GM23338 (cell line): ENCODE measurements around the gene KRT222. TPM values are rescaled to one million over a fixed set of nuclear protein-coding genes. Genes with fewer than 3 reads are reported as not detected.

ENCODE experiments used
- ATAC-seq: fragments of 200-7000 bp; cut with Tn5 transposase; 3 replicates; pipeline ENCODE4 v1.9.1; 2020
- DNase-seq: peaks from one replicate; pipeline ENCODE4 v3.0.0-alpha.2; 2015; ENCODE audit warnings: low spot score
- H2AFZ ChIP-seq: fragments of 200-600 bp; sonication (generic); 2 replicates; pipeline ENCODE4 v1.8.0; 2016; ENCODE audit warnings: antibody characterized with exemption, mild to moderate bottlenecking, moderate library complexity
- H3F3A ChIP-seq: fragments of 200-600 bp; sonication (generic); replicated peaks from 2 replicates; pipeline ENCODE4 v1.8.0; 2017; ENCODE audit warnings: antibody characterized with exemption, mixed run types, low read depth
- H3K27ac ChIP-seq: fragments of 200-600 bp; sonication (generic); 2 replicates; pipeline ENCODE4 v1.6.1; 2016; ENCODE audit warnings: low read depth
- H3K27me3 ChIP-seq: fragments of 200-600 bp; sonication (generic); 2 replicates; pipeline ENCODE4 v1.8.0; 2016; ENCODE audit warnings: mild to moderate bottlenecking, mixed run types, moderate library complexity; ENCODE audit not compliant: insufficient read depth
- H3K36me3 ChIP-seq: fragments of 200-600 bp; sonication (generic); 2 replicates; pipeline ENCODE4 v1.8.0; 2016; ENCODE audit warnings: mild to moderate bottlenecking; ENCODE audit not compliant: insufficient read depth
- H3K4me1 ChIP-seq: fragments of 200-600 bp; sonication (generic); 2 replicates; pipeline ENCODE4 v1.8.0; 2016; ENCODE audit warnings: mild to moderate bottlenecking, moderate library complexity; ENCODE audit not compliant: insufficient read depth
- H3K4me2 ChIP-seq: fragments of 200-600 bp; sonication (generic); 2 replicates; pipeline ENCODE4 v1.7.1; 2017; ENCODE audit warnings: mixed run types
- H3K4me3 ChIP-seq: fragments of 200-600 bp; sonication (generic); 2 replicates; pipeline ENCODE4 v1.6.1; 2016; ENCODE audit warnings: mixed run types
- H3K79me2 ChIP-seq: fragments of 200-600 bp; sonication (generic); replicated peaks from 2 replicates; pipeline ENCODE4 v1.8.0; 2017; ENCODE audit warnings: mild to moderate bottlenecking; ENCODE audit not compliant: insufficient read depth
- H3K9me2 ChIP-seq: fragments of 200-600 bp; sonication (generic); 2 replicates; pipeline ENCODE4 v1.8.0; 2017; ENCODE audit not compliant: insufficient read depth
- H4K20me1 ChIP-seq: fragments of 200-600 bp; sonication (generic); replicated peaks from 2 replicates; pipeline ENCODE4 v1.8.0; 2017; ENCODE audit warnings: mild to moderate bottlenecking; ENCODE audit not compliant: insufficient read depth
- H3K27ac Mint-ChIP-seq: 2 replicates; pipeline ENCODE4 v1.8.0; 2020; ENCODE audit warnings: inconsistent platforms, mild to moderate bottlenecking, moderate library complexity, mixed read lengths
- H3K27me3 Mint-ChIP-seq: 3 replicates; pipeline ENCODE4 v1.8.0; 2022; ENCODE audit warnings: low read depth, mild to moderate bottlenecking, moderate library complexity, mixed read lengths, inconsistent platforms; ENCODE audit not compliant: insufficient read depth, poor library complexity
- H3K36me3 Mint-ChIP-seq: 3 replicates; pipeline ENCODE4 v1.8.0; 2021; ENCODE audit warnings: low read depth, mild to moderate bottlenecking, inconsistent platforms, moderate library complexity, mixed read lengths
- H3K4me1 Mint-ChIP-seq: 3 replicates; pipeline ENCODE4 v1.8.0; 2020; ENCODE audit warnings: mild to moderate bottlenecking, inconsistent platforms, mixed read lengths
- H3K4me3 Mint-ChIP-seq: 3 replicates; pipeline ENCODE4 v1.8.0; 2021; ENCODE audit warnings: moderate library complexity, mild to moderate bottlenecking, inconsistent platforms, mixed read lengths
- H3K9me3 Mint-ChIP-seq: 3 replicates; pipeline ENCODE4 v1.8.0; 2020; ENCODE audit warnings: moderate library complexity, mild to moderate bottlenecking, inconsistent platforms, mixed read lengths
- CREB1 ChIP-seq: fragments of 250-450 bp; sonication (Bioruptor Pico); IDR thresholded peaks from 2 replicates; pipeline ENCODE4 v1.5.0; 2020; ENCODE audit warnings: low read depth, mild to moderate bottlenecking, moderate library complexity
- EZH2 ChIP-seq: fragments of 200-600 bp; sonication (generic); IDR thresholded peaks from one replicate; pipeline ENCODE4 v1.8.0; 2017; ENCODE audit warnings: antibody characterized with exemption, mild to moderate bottlenecking, low read depth; ENCODE audit not compliant: unreplicated experiment
- EZH2phosphoT487 ChIP-seq: fragments of 200-600 bp; sonication (generic); IDR thresholded peaks from one replicate; pipeline ENCODE4 v1.8.1; 2018; ENCODE audit warnings: antibody characterized with exemption; ENCODE audit not compliant: unreplicated experiment
- JUNB ChIP-seq: IDR thresholded peaks from one replicate; pipeline ENCODE4 v1.6.1; 2016; ENCODE audit warnings: antibody characterized with exemption; ENCODE audit not compliant: unreplicated experiment
- NANOG ChIP-seq: IDR thresholded peaks from 2 replicates; pipeline ENCODE4 v1.6.1; 2016; ENCODE audit warnings: antibody characterized with exemption, borderline replicate concordance
- POLR2AphosphoS5 ChIP-seq: IDR thresholded peaks from 2 replicates; pipeline ENCODE4 v1.6.1; 2016; ENCODE audit warnings: antibody characterized with exemption, low read depth
- REST ChIP-seq: IDR thresholded peaks from one replicate; pipeline ENCODE4 v1.6.1; 2018; ENCODE audit warnings: antibody characterized with exemption; ENCODE audit not compliant: unreplicated experiment
- STAT1 ChIP-seq: IDR thresholded peaks from one replicate; pipeline ENCODE4 v1.6.1; 2016; ENCODE audit warnings: antibody characterized with exemption; ENCODE audit not compliant: unreplicated experiment
- ZNF114 ChIP-seq: fragments of 250-450 bp; sonication (Bioruptor Pico); IDR thresholded peaks from 2 replicates; pipeline ENCODE4 v1.5.0; 2020; ENCODE audit warnings: mild to moderate bottlenecking, moderate library complexity
- ZNF331 ChIP-seq: fragments of 250-450 bp; sonication (Bioruptor Pico); IDR thresholded peaks from 2 replicates; pipeline ENCODE4 v1.5.0; 2020; ENCODE audit warnings: low read depth, mild to moderate bottlenecking, moderate library complexity
- polyA plus RNA-seq: library from polyadenylated mRNA; unstranded; fragments of >200 nt; fragmentation: Nextera tagmentation; extraction: Ambion mirVana; gene quantifications from 2 replicates; pipeline ENCODE4 v1.2.1, GENCODE V29; 2016
- total RNA-seq: library from RNA; depleted of rRNA; stranded (reverse); fragments of >200 nt; shearing (Covaris generic); gene quantifications from 2 replicates; pipeline ENCODE4 v1.2.3, GENCODE V29; 2014
- TF ChIP-seq, protein P1 (sequence below), 2 experiments: fragments of 200-600 bp in 1 of 2; sonication (generic) in 1 of 2; conservative IDR thresholded peaks; 2 replicates each; pipeline versions ENCODE4 v1.5.1 to v1.6.1; 2016 to 2017; ENCODE audit warnings: antibody characterized with exemption in 2 of 2, low read depth in 2 of 2, mild to moderate bottlenecking in 2 of 2, moderate library complexity in 1 of 2
- TF ChIP-seq, protein P2 (sequence below): fragments of 250-450 bp; sonication (Bioruptor Pico); IDR thresholded peaks from 2 replicates; pipeline ENCODE4 v1.5.0; 2020; ENCODE audit warnings: mild to moderate bottlenecking, moderate library complexity
- TF ChIP-seq, protein P3 (sequence below): IDR thresholded peaks from 2 replicates; pipeline ENCODE4 v1.6.1; 2016; ENCODE audit warnings: antibody characterized with exemption

KRT222 gene
- total and polyA plus RNA-seq, 2 experiments from 2014 or later = not detected

GRCh38 chr17:40658396-40658795 lies 6.6 kb downstream of the KRT222 start:
- no peak overlapping the region for H3K4me2 ChIP-seq
- TF ChIP-seq, protein P1, sequence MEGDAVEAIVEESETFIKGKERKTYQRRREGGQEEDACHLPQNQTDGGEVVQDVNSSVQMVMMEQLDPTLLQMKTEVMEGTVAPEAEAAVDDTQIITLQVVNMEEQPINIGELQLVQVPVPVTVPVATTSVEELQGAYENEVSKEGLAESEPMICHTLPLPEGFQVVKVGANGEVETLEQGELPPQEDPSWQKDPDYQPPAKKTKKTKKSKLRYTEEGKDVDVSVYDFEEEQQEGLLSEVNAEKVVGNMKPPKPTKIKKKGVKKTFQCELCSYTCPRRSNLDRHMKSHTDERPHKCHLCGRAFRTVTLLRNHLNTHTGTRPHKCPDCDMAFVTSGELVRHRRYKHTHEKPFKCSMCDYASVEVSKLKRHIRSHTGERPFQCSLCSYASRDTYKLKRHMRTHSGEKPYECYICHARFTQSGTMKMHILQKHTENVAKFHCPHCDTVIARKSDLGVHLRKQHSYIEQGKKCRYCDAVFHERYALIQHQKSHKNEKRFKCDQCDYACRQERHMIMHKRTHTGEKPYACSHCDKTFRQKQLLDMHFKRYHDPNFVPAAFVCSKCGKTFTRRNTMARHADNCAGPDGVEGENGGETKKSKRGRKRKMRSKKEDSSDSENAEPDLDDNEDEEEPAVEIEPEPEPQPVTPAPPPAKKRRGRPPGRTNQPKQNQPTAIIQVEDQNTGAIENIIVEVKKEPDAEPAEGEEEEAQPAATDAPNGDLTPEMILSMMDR (conservative IDR thresholded peaks at IDR 0.05; ENCODE audit: low read depth in 2 of 2) = no peak
- TF ChIP-seq STAT1 = no peak
- no peak for TF ChIP-seq JUNB
- TF ChIP-seq ZNF114 (CRISPR knock-in tag) = no peak
- TF ChIP-seq CREB1 (CRISPR knock-in tag) = no peak
- no peak for TF ChIP-seq POLR2AphosphoS5
- no peak for TF ChIP-seq ZNF331 (CRISPR knock-in tag)
- no peak for TF ChIP-seq EZH2phosphoT487
- TF ChIP-seq, protein P2, sequence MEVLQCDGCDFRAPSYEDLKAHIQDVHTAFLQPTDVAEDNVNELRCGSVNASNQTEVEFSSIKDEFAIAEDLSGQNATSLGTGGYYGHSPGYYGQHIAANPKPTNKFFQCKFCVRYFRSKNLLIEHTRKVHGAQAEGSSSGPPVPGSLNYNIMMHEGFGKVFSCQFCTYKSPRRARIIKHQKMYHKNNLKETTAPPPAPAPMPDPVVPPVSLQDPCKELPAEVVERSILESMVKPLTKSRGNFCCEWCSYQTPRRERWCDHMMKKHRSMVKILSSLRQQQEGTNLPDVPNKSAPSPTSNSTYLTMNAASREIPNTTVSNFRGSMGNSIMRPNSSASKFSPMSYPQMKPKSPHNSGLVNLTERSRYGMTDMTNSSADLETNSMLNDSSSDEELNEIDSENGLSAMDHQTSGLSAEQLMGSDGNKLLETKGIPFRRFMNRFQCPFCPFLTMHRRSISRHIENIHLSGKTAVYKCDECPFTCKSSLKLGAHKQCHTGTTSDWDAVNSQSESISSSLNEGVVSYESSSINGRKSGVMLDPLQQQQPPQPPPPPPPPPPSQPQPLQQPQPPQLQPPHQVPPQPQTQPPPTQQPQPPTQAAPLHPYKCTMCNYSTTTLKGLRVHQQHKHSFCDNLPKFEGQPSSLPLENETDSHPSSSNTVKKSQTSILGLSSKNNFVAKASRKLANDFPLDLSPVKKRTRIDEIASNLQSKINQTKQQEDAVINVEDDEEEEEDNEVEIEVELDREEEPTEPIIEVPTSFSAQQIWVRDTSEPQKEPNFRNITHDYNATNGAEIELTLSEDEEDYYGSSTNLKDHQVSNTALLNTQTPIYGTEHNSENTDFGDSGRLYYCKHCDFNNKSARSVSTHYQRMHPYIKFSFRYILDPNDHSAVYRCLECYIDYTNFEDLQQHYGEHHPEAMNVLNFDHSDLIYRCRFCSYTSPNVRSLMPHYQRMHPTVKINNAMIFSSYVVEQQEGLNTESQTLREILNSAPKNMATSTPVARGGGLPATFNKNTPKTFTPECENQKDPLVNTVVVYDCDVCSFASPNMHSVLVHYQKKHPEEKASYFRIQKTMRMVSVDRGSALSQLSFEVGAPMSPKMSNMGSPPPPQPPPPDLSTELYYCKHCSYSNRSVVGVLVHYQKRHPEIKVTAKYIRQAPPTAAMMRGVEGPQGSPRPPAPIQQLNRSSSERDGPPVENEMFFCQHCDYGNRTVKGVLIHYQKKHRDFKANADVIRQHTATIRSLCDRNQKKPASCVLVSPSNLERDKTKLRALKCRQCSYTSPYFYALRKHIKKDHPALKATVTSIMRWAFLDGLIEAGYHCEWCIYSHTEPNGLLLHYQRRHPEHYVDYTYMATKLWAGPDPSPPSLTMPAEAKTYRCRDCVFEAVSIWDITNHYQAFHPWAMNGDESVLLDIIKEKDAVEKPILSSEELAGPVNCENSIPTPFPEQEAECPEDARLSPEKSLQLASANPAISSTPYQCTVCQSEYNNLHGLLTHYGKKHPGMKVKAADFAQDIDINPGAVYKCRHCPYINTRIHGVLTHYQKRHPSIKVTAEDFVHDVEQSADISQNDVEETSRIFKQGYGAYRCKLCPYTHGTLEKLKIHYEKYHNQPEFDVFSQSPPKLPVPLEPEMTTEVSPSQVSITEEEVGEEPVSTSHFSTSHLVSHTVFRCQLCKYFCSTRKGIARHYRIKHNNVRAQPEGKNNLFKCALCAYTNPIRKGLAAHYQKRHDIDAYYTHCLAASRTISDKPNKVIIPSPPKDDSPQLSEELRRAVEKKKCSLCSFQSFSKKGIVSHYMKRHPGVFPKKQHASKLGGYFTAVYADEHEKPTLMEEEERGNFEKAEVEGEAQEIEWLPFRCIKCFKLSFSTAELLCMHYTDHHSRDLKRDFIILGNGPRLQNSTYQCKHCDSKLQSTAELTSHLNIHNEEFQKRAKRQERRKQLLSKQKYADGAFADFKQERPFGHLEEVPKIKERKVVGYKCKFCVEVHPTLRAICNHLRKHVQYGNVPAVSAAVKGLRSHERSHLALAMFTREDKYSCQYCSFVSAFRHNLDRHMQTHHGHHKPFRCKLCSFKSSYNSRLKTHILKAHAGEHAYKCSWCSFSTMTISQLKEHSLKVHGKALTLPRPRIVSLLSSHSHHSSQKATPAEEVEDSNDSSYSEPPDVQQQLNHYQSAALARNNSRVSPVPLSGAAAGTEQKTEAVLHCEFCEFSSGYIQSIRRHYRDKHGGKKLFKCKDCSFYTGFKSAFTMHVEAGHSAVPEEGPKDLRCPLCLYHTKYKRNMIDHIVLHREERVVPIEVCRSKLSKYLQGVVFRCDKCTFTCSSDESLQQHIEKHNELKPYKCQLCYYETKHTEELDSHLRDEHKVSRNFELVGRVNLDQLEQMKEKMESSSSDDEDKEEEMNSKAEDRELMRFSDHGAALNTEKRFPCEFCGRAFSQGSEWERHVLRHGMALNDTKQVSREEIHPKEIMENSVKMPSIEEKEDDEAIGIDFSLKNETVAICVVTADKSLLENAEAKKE (CRISPR knock-in tag) = no peak
- no peak for TF ChIP-seq REST
- TF ChIP-seq, protein P3, sequence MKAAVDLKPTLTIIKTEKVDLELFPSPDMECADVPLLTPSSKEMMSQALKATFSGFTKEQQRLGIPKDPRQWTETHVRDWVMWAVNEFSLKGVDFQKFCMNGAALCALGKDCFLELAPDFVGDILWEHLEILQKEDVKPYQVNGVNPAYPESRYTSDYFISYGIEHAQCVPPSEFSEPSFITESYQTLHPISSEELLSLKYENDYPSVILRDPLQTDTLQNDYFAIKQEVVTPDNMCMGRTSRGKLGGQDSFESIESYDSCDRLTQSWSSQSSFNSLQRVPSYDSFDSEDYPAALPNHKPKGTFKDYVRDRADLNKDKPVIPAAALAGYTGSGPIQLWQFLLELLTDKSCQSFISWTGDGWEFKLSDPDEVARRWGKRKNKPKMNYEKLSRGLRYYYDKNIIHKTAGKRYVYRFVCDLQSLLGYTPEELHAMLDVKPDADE = no peak
- TF ChIP-seq NANOG = no peak
- no peak for TF ChIP-seq EZH2
- H3K4me1 ChIP-seq = no peaks in the 10 kb centered on the region
- H3K36me3 ChIP-seq = no peaks in the 10 kb centered on the region
- Mint-ChIP-seq H3K9me3 (no peaks in the 10 kb centered on the region), H3K4me1 (peaks cover 3% of the 10 kb centered on the region; the same call in 1 of the 3 replicates), H3K4me3 (no peak overlapping the region), H3K27me3 (no peaks in the 10 kb centered on the region), H3K36me3 (no peaks in the 10 kb centered on the region), H3K27ac (no peak overlapping the region)
- H4K20me1 ChIP-seq = no peaks in the 10 kb centered on the region
- H3F3A ChIP-seq = no peaks in the 10 kb centered on the region
- H3K9me2 ChIP-seq = no peaks in the 10 kb centered on the region
- no peak overlapping the region for H2AFZ ChIP-seq
- ATAC-seq (no peak), DNase-seq (no peak)
- H3K79me2 ChIP-seq = no peaks in the 10 kb centered on the region
- no peak overlapping the region for H3K27ac ChIP-seq
- no peak overlapping the region for H3K4me3 ChIP-seq
- H3K27me3 ChIP-seq = no peaks in the 10 kb centered on the region
